Nephron progenitor cell (in vitro differentiated cells): ENCODE data around the gene KCTD1.

Experiments
- DNase-seq: peaks from one replicate; pipeline ENCODE4 v3.0.0; 2021
- H3K27ac Mint-ChIP-seq: 2 replicates; pipeline ENCODE4 v1.8.0; 2021; ENCODE audit warnings: mild to moderate bottlenecking, moderate library complexity, mixed read lengths
- H3K27me3 Mint-ChIP-seq: 2 replicates; pipeline ENCODE4 v1.8.0; 2021; ENCODE audit warnings: mild to moderate bottlenecking, low read depth, mixed read lengths; ENCODE audit not compliant: poor library complexity
- H3K36me3 Mint-ChIP-seq: 2 replicates; pipeline ENCODE4 v1.8.0; 2021; ENCODE audit warnings: low read depth, mixed read lengths
- H3K4me1 Mint-ChIP-seq: 2 replicates; pipeline ENCODE4 v1.8.0; 2021; ENCODE audit warnings: mixed read lengths
- H3K4me3 Mint-ChIP-seq: 2 replicates; pipeline ENCODE4 v1.8.0; 2021; ENCODE audit warnings: mild to moderate bottlenecking, moderate library complexity, mixed read lengths
- H3K9me3 Mint-ChIP-seq: 2 replicates; pipeline ENCODE4 v1.8.0; 2021; ENCODE audit warnings: mild to moderate bottlenecking, moderate library complexity, mixed read lengths
- TF ChIP-seq, protein P1 (sequence below): fragments of 200-600 bp; sonication (generic); IDR thresholded peaks from 2 replicates; pipeline ENCODE4 v1.5.0; 2021; ENCODE audit warnings: antibody characterized with exemption

KCTD1 gene

DNA sequence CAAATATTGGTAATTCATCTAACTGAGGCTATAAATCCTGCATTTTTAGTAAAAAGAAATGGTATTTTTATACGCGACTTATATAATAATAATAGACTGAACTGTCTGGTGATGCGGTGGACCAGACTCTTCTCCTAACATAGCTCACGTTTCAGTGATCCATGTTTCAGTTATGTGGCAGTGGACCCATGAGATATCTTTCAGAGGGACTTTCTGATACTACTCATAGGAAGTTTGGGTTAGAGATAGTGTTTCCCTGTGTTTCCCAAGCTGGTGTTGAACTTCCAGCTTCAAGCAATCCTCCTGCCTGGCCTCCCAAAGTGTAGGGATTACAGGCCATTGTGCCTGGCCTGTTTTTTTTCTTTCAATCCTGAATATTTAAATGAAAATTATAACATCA lies 59.2 kb downstream of the KCTD1 start:
- TF ChIP-seq, protein P1, sequence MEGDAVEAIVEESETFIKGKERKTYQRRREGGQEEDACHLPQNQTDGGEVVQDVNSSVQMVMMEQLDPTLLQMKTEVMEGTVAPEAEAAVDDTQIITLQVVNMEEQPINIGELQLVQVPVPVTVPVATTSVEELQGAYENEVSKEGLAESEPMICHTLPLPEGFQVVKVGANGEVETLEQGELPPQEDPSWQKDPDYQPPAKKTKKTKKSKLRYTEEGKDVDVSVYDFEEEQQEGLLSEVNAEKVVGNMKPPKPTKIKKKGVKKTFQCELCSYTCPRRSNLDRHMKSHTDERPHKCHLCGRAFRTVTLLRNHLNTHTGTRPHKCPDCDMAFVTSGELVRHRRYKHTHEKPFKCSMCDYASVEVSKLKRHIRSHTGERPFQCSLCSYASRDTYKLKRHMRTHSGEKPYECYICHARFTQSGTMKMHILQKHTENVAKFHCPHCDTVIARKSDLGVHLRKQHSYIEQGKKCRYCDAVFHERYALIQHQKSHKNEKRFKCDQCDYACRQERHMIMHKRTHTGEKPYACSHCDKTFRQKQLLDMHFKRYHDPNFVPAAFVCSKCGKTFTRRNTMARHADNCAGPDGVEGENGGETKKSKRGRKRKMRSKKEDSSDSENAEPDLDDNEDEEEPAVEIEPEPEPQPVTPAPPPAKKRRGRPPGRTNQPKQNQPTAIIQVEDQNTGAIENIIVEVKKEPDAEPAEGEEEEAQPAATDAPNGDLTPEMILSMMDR, result no peak
- H3K36me3 Mint-ChIP-seq, result peaks cover 76% of the 10 kb centered on the region
- no peak overlapping the region for H3K27ac Mint-ChIP-seq
- peaks cover 21% of the 10 kb centered on the region for H3K4me1 Mint-ChIP-seq
- H3K27me3 Mint-ChIP-seq, result peaks cover 5% of the 10 kb centered on the region
- H3K9me3 Mint-ChIP-seq, result no peaks in the 10 kb centered on the region
- DNase-seq, result no peak
- H3K4me3 Mint-ChIP-seq, result no peak overlapping the region

DNA sequence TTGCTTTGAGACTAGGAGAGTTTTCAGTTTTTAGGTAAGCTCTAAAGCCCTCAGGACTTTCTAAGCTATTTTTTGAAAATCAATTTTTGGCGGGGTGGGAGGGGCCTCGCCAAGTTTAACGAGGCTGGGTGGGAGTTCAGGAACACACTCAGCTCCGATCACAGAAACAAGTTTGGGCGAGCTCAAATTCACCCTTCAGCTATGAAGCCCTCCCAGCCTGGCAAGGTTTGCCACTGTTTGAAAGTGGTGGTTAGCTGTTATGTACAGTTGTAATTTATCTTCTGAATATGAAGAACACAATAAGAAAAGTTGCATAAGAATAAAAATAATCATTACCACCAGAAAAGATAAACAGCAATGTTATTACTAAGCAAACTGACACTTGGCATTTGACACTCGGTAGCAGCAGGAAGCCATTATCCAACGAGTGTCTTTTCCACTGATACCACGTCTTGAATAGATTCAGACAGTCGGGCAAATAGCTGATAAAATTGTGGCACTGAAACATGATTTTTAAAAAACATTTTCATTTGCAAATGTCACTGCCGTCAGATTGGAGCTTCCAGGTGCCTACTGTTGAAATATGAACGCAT lies 59.8 kb downstream of the KCTD1 start:
- Mint-ChIP-seq H3K4me3 (no peak overlapping the region), H3K36me3 (peaks cover 77% of the 10 kb centered on the region), H3K27me3 (peaks cover 6% of the 10 kb centered on the region), H3K9me3 (no peaks in the 10 kb centered on the region), H3K4me1 (peaks cover 25% of the 10 kb centered on the region), H3K27ac (no peak overlapping the region)
- DNase-seq, result no peak
- TF ChIP-seq, protein P1, result no peak

DNA sequence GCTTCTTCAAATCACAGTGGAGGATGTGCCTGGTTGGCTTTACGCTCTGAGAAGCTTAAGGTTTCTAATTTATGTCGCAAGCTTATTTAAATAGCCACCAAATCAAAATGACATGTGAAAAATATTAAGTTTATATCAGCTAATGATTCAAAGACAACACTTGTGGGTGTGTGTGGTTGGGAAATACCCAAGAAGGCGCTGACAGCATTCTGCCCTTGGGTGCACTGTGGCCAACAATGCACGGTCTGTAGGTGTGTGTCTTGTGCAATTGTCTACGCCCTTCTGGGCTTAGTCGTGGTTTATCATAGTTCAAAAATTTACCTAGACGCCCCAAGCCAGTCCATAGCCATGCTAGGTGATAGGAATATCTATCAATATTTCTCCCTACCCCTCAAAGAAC lies 60.9 kb downstream of the KCTD1 start:
- H3K4me3 Mint-ChIP-seq, result no peak overlapping the region
- no peak overlapping the region for H3K27ac Mint-ChIP-seq
- peaks cover 76% of the 10 kb centered on the region for H3K36me3 Mint-ChIP-seq
- DNase-seq, result no peak
- H3K9me3 Mint-ChIP-seq, result no peaks in the 10 kb centered on the region
- H3K27me3 Mint-ChIP-seq, result peaks cover 6% of the 10 kb centered on the region
- peaks cover 34% of the 10 kb centered on the region for H3K4me1 Mint-ChIP-seq
- TF ChIP-seq, protein P1, result no peak

DNA sequence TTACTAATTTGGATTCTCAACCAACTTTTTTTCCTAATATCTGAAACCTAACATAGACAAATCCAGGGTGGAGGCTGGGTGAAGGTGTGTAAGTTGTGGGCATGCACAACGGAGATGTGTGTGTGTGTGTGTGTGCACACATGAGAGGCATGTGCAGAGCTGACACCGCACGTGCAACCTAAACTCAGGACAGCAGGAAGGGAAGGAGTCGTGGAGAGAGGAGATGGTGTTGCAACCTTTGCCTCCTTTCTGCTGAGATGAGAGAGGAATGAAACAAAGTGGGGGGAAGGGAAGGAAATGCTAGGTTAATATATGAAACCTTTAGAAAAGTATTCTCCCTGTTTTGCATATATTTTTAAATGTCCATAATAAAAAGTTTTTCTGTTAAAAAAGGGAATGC lies 64.7 kb downstream of the KCTD1 start:
- peaks cover 72% of the 10 kb centered on the region for H3K4me1 Mint-ChIP-seq
- peaks cover 43% of the 10 kb centered on the region for H3K36me3 Mint-ChIP-seq
- no peaks in the 10 kb centered on the region for H3K9me3 Mint-ChIP-seq
- TF ChIP-seq, protein P1, result no peak
- H3K27ac Mint-ChIP-seq, result peak overlapping the region; percentile 26
- no peak overlapping the region for H3K4me3 Mint-ChIP-seq
- H3K27me3 Mint-ChIP-seq, result peaks cover 6% of the 10 kb centered on the region
- DNase-seq, result no peak

DNA sequence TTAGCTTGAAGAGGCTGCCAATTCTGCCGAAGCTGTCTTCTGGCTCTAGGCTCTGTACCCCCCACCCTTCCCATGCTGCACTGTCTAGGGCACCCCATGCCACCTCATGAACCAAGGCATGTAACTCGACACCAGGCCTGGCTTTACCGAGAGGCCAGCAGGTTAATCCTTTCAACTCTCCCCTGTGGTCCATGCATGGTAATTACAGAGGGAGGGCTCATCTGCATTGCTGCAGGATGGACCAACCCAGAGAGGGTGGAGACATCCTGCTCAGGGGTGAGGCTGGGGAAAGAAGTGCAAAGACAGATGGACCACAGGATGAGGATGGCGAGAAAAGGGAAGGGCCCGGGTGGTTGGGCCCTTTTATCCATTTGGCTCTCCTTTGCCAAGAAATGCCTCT lies 65.8 kb downstream of the KCTD1 start:
- H3K27me3 Mint-ChIP-seq, result peaks cover 6% of the 10 kb centered on the region
- peaks cover 40% of the 10 kb centered on the region for H3K36me3 Mint-ChIP-seq
- peaks cover 83% of the 10 kb centered on the region for H3K4me1 Mint-ChIP-seq
- TF ChIP-seq, protein P1, result no peak
- no peak for DNase-seq
- no peak overlapping the region for H3K27ac Mint-ChIP-seq
- no peaks in the 10 kb centered on the region for H3K9me3 Mint-ChIP-seq
- H3K4me3 Mint-ChIP-seq, result peak overlapping the region; percentile 49
